ENCODE results near the gene RWDD3. TPM values are rescaled to one million over a fixed set of nuclear protein-coding genes. Genes with fewer than 3 reads are reported as not detected.

Gene RWDD3
- total and polyA plus RNA-seq, 2 of the 13 experiments (the other 11 are each of a cell fraction or from before 2014, with no cell fraction given): 18.3 to 21.2 TPM

DNA sequence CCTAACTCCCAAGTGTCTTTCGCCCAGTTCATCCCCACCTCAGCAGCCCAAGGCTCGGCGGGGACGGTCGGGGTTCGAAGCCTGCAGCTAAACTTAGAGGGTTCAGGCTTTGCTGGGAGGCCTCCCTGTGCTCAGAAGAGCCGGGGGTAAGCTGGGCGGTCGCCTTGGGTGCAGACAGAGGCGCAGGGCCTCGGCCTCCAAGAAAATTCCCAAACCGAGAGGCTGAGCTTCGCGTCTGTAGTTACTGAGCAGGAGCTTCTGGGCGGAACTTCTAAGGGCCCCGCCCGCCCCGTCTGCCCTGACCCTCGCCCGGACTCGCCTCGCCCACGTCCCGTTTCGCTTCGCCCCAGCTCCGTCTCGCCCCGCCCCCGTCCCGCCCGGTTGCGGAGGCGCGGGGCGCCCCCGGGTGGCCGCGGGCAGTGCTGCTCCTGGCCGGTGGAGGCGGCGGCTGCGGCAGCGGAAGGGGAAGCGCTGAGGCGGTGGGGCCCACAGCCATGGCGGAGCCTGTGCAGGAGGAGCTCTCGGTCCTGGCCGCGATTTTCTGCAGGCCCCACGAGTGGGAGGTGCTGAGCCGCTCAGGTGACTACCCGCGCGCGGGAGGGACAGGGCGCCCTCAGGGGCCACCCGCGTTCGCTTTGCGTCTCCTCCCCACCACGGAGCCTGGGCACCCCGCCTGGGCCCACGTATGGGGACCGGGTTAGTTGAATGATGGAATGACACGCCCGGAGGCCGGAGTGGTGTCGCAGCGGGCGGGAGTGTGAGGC, at the start of gene RWDD3 (continued):
- TF ChIP-seq, protein P1, sequence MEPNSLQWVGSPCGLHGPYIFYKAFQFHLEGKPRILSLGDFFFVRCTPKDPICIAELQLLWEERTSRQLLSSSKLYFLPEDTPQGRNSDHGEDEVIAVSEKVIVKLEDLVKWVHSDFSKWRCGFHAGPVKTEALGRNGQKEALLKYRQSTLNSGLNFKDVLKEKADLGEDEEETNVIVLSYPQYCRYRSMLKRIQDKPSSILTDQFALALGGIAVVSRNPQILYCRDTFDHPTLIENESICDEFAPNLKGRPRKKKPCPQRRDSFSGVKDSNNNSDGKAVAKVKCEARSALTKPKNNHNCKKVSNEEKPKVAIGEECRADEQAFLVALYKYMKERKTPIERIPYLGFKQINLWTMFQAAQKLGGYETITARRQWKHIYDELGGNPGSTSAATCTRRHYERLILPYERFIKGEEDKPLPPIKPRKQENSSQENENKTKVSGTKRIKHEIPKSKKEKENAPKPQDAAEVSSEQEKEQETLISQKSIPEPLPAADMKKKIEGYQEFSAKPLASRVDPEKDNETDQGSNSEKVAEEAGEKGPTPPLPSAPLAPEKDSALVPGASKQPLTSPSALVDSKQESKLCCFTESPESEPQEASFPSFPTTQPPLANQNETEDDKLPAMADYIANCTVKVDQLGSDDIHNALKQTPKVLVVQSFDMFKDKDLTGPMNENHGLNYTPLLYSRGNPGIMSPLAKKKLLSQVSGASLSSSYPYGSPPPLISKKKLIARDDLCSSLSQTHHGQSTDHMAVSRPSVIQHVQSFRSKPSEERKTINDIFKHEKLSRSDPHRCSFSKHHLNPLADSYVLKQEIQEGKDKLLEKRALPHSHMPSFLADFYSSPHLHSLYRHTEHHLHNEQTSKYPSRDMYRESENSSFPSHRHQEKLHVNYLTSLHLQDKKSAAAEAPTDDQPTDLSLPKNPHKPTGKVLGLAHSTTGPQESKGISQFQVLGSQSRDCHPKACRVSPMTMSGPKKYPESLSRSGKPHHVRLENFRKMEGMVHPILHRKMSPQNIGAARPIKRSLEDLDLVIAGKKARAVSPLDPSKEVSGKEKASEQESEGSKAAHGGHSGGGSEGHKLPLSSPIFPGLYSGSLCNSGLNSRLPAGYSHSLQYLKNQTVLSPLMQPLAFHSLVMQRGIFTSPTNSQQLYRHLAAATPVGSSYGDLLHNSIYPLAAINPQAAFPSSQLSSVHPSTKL (CRISPR knock-in tag; IDR thresholded peaks at IDR 0.05): peak; percentile 56
- TF ChIP-seq, protein P2, sequence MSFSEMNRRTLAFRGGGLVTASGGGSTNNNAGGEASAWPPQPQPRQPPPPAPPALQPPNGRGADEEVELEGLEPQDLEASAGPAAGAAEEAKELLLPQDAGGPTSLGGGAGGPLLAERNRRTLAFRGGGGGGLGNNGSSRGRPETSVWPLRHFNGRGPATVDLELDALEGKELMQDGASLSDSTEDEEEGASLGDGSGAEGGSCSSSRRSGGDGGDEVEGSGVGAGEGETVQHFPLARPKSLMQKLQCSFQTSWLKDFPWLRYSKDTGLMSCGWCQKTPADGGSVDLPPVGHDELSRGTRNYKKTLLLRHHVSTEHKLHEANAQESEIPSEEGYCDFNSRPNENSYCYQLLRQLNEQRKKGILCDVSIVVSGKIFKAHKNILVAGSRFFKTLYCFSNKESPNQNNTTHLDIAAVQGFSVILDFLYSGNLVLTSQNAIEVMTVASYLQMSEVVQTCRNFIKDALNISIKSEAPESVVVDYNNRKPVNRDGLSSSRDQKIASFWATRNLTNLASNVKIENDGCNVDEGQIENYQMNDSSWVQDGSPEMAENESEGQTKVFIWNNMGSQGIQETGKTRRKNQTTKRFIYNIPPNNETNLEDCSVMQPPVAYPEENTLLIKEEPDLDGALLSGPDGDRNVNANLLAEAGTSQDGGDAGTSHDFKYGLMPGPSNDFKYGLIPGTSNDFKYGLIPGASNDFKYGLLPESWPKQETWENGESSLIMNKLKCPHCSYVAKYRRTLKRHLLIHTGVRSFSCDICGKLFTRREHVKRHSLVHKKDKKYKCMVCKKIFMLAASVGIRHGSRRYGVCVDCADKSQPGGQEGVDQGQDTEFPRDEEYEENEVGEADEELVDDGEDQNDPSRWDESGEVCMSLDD (CRISPR knock-in tag; IDR thresholded peaks at IDR 0.05; ENCODE audit: borderline replicate concordance): no peak; the same call in 1 of the 2 replicates
- TF ChIP-seq, protein P3, sequence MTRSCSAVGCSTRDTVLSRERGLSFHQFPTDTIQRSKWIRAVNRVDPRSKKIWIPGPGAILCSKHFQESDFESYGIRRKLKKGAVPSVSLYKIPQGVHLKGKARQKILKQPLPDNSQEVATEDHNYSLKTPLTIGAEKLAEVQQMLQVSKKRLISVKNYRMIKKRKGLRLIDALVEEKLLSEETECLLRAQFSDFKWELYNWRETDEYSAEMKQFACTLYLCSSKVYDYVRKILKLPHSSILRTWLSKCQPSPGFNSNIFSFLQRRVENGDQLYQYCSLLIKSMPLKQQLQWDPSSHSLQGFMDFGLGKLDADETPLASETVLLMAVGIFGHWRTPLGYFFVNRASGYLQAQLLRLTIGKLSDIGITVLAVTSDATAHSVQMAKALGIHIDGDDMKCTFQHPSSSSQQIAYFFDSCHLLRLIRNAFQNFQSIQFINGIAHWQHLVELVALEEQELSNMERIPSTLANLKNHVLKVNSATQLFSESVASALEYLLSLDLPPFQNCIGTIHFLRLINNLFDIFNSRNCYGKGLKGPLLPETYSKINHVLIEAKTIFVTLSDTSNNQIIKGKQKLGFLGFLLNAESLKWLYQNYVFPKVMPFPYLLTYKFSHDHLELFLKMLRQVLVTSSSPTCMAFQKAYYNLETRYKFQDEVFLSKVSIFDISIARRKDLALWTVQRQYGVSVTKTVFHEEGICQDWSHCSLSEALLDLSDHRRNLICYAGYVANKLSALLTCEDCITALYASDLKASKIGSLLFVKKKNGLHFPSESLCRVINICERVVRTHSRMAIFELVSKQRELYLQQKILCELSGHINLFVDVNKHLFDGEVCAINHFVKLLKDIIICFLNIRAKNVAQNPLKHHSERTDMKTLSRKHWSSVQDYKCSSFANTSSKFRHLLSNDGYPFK (CRISPR knock-in tag; IDR thresholded peaks at IDR 0.05; ENCODE audit: borderline replicate concordance): 0 out of 2 replicates have a peak, but pooled peaks have one; percentile 24
- TF ChIP-seq ZSCAN20 (CRISPR knock-in tag; IDR thresholded peaks at IDR 0.05; ENCODE audit: borderline replicate concordance): no peak
- peak; percentile 44; the same call in 1 of the 2 replicates for TF ChIP-seq TMF1 (CRISPR knock-in tag; IDR thresholded peaks at IDR 0.05; ENCODE audit: low read depth)
- TF ChIP-seq, protein P4, sequence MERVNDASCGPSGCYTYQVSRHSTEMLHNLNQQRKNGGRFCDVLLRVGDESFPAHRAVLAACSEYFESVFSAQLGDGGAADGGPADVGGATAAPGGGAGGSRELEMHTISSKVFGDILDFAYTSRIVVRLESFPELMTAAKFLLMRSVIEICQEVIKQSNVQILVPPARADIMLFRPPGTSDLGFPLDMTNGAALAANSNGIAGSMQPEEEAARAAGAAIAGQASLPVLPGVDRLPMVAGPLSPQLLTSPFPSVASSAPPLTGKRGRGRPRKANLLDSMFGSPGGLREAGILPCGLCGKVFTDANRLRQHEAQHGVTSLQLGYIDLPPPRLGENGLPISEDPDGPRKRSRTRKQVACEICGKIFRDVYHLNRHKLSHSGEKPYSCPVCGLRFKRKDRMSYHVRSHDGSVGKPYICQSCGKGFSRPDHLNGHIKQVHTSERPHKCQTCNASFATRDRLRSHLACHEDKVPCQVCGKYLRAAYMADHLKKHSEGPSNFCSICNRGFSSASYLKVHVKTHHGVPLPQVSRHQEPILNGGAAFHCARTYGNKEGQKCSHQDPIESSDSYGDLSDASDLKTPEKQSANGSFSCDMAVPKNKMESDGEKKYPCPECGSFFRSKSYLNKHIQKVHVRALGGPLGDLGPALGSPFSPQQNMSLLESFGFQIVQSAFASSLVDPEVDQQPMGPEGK (CRISPR knock-in tag; IDR thresholded peaks at IDR 0.05): peak; percentile 77
- TF ChIP-seq ZSCAN31 (CRISPR knock-in tag; IDR thresholded peaks at IDR 0.05; ENCODE audit: low read depth): peak; percentile 77
- no peak for TF ChIP-seq FOXC1 (CRISPR knock-in tag; IDR thresholded peaks at IDR 0.05; ENCODE audit: borderline replicate concordance)
- peak; percentile 47 for TF ChIP-seq YEATS2 (CRISPR knock-in tag; IDR thresholded peaks at IDR 0.05; ENCODE audit: borderline replicate concordance)
- TF ChIP-seq, protein P5, sequence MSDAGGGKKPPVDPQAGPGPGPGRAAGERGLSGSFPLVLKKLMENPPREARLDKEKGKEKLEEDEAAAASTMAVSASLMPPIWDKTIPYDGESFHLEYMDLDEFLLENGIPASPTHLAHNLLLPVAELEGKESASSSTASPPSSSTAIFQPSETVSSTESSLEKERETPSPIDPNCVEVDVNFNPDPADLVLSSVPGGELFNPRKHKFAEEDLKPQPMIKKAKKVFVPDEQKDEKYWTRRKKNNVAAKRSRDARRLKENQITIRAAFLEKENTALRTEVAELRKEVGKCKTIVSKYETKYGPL (CRISPR knock-in tag; IDR thresholded peaks at IDR 0.05): no peak
- TF ChIP-seq, protein P6, sequence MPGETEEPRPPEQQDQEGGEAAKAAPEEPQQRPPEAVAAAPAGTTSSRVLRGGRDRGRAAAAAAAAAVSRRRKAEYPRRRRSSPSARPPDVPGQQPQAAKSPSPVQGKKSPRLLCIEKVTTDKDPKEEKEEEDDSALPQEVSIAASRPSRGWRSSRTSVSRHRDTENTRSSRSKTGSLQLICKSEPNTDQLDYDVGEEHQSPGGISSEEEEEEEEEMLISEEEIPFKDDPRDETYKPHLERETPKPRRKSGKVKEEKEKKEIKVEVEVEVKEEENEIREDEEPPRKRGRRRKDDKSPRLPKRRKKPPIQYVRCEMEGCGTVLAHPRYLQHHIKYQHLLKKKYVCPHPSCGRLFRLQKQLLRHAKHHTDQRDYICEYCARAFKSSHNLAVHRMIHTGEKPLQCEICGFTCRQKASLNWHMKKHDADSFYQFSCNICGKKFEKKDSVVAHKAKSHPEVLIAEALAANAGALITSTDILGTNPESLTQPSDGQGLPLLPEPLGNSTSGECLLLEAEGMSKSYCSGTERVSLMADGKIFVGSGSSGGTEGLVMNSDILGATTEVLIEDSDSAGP (CRISPR knock-in tag; IDR thresholded peaks at IDR 0.05; ENCODE audit: borderline replicate concordance): peak; percentile 35; the same call in 1 of the 2 replicates
- TF ChIP-seq ZNF878 (CRISPR knock-in tag; IDR thresholded peaks at IDR 0.05): no peak
- TF ChIP-seq GATAD2A (CRISPR knock-in tag; IDR thresholded peaks at IDR 0.05): 0 out of 2 replicates have a peak, but pooled peaks have one; percentile 23

Measured in HepG2 (cell line).